Esophagus squamous epithelium (tissue), 4 donors: ENCODE measurements around the gene RAD9B.

ENCODE experiments used
- POLR2A ChIP-seq, 4 donors: fragments of 450-650 bp; IDR thresholded peaks; one replicate each; pipeline ENCODE4 v1.6.1; 2017; ENCODE audit warnings: antibody characterized with exemption in 4 of 4, mild to moderate bottlenecking in 4 of 4, moderate library complexity in 3 of 4
- TF ChIP-seq, protein P1 (sequence below), 6 experiments: fragments of 450-650 bp in 4 of 6; fragments of 200-600 bp in 2 of 6; sonication (generic) in 2 of 6; IDR thresholded peaks; one replicate each; pipeline ENCODE4 v1.5.1; 2016 to 2019; ENCODE audit warnings: antibody characterized with exemption in 6 of 6, mild to moderate bottlenecking in 4 of 6, moderate library complexity in 4 of 6

DNA sequence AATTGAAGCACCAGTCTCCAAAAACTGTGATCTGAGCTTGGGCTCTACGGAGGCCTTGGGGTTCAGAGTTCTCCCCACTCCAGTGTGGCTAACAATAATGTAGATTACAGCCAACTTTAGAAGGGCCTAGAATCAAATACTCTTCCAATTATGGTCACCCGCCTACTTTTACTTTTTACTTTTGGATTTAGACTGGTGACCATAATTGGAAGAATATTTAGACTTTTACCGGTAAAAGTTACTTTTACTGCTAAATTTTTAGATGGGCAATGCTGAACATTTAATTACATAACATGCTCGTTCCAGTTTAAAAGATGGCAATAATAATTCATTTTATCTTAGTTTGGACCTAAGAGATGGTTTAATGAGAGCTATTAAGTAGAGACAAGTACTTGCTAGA is 41.8 kb downstream of the RAD9B start:
- TF ChIP-seq POLR2A (IDR thresholded peaks at IDR 0.05) = no peak
- TF ChIP-seq, protein P1, sequence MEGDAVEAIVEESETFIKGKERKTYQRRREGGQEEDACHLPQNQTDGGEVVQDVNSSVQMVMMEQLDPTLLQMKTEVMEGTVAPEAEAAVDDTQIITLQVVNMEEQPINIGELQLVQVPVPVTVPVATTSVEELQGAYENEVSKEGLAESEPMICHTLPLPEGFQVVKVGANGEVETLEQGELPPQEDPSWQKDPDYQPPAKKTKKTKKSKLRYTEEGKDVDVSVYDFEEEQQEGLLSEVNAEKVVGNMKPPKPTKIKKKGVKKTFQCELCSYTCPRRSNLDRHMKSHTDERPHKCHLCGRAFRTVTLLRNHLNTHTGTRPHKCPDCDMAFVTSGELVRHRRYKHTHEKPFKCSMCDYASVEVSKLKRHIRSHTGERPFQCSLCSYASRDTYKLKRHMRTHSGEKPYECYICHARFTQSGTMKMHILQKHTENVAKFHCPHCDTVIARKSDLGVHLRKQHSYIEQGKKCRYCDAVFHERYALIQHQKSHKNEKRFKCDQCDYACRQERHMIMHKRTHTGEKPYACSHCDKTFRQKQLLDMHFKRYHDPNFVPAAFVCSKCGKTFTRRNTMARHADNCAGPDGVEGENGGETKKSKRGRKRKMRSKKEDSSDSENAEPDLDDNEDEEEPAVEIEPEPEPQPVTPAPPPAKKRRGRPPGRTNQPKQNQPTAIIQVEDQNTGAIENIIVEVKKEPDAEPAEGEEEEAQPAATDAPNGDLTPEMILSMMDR (IDR thresholded peaks at IDR 0.05) = no peak
